ENCODE measurements around the gene CRADD. TPM values are rescaled to one million over a fixed set of nuclear protein-coding genes. Genes with fewer than 3 reads are reported as not detected.

Gene CRADD
- total and polyA plus RNA-seq, 10 donors = 5.5 to 58.7 (median 18.8) TPM

DNA sequence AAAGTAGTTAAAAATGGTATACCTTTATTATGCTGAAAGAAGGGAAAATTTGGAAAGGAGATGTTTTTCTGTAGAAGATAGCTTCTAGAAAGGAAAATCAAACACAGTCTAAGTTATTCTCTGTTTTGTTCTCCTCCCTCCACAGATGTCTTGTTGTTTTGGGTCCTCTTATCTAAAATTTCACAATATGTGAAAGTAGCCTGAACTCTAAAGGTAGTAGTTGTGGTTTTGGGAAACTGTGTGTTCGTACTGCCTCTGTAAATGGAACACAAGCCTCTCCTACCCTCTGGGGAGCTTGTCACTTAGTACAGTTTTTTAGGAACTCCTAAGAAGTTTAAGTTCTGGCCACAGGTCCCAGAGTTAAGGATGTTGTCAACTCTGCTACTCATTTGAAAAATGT is 112.6 kb downstream of the CRADD start:
- H3K9me3 ChIP-seq = no peaks in the 10 kb centered on the region
- H3K4me1 ChIP-seq = peaks cover 0 to 13% (median 8%) of the 10 kb centered on the region in 6 donors
- no peaks in the 10 kb centered on the region for H3K27me3 ChIP-seq (replicated peaks in 1 of 7)
- no peak overlapping the region for H3K27ac ChIP-seq
- no peak overlapping the region for H3K4me3 ChIP-seq
- 45 to 68% (median 54%) methylated on average over 1 of the region's 1 CpG for WGBS, 5 donors
- intact Hi-C loops (cut with DNase I; ENCODE audit: low total_unique reads) = no loop called here
- DNase-seq = no peak
- H3K36me3 ChIP-seq = no peaks in the 10 kb centered on the region
- TF ChIP-seq, protein P1, sequence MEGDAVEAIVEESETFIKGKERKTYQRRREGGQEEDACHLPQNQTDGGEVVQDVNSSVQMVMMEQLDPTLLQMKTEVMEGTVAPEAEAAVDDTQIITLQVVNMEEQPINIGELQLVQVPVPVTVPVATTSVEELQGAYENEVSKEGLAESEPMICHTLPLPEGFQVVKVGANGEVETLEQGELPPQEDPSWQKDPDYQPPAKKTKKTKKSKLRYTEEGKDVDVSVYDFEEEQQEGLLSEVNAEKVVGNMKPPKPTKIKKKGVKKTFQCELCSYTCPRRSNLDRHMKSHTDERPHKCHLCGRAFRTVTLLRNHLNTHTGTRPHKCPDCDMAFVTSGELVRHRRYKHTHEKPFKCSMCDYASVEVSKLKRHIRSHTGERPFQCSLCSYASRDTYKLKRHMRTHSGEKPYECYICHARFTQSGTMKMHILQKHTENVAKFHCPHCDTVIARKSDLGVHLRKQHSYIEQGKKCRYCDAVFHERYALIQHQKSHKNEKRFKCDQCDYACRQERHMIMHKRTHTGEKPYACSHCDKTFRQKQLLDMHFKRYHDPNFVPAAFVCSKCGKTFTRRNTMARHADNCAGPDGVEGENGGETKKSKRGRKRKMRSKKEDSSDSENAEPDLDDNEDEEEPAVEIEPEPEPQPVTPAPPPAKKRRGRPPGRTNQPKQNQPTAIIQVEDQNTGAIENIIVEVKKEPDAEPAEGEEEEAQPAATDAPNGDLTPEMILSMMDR (IDR thresholded peaks at IDR 0.05 in 8 of 11, conservative IDR thresholded peaks at IDR 0.05 in 3 of 11) = no peak
- no peak for TF ChIP-seq POLR2AphosphoS5 (IDR thresholded peaks at IDR 0.05)
- no peak for TF ChIP-seq POLR2A (IDR thresholded peaks at IDR 0.05)

DNA sequence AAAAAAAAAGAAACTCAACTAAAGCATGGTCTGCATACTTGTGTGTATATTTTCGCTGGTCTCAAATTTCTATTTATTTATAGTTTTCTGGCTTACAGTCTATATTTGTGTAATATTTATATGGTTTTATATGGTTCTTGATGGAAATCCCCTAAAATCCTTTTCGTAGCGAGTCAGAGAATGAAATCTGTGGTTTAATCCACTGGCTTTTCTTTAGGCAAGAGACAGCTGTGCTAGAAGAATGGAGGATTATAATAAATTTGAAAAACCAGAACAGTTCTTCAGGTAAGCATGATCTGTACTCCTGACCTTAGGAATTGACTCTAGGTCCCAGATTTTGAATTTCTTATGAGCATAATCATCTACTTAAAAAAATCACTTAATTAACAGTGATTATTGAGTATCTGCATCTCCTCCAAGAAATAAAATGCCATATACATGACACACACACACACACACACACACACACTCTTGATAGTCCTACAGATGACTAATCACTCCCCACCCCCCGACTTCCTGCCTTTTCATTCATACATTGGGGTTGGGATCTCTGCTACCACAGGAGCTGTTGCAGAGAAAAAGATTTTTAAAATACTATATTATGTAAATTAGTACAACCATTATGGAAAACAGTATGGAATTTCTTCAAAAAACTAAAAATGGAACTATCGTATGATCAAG is 113.4 kb downstream of the CRADD start:
- H3K4me3 ChIP-seq = no peak overlapping the region
- no peak overlapping the region for H3K27ac ChIP-seq
- intact Hi-C loops (cut with DNase I; ENCODE audit: low total_unique reads) = no loop called here
- H3K4me1 ChIP-seq = peaks cover 0 to 5% (median 3%) of the 10 kb centered on the region in 6 donors
- H3K27me3 ChIP-seq (replicated peaks in 1 of 7) = no peaks in the 10 kb centered on the region
- H3K36me3 ChIP-seq = no peaks in the 10 kb centered on the region
- H3K9me3 ChIP-seq = no peaks in the 10 kb centered on the region
- WGBS, 5 donors = 77 to 83% (median 80%) methylated on average over 5 of the region's 5 CpGs
- TF ChIP-seq POLR2A (IDR thresholded peaks at IDR 0.05) = no peak
- TF ChIP-seq POLR2AphosphoS5 (IDR thresholded peaks at IDR 0.05) = no peak
- TF ChIP-seq, protein P1 (IDR thresholded peaks at IDR 0.05 in 8 of 11, conservative IDR thresholded peaks at IDR 0.05 in 3 of 11) = no peak
- no peak for DNase-seq

DNA sequence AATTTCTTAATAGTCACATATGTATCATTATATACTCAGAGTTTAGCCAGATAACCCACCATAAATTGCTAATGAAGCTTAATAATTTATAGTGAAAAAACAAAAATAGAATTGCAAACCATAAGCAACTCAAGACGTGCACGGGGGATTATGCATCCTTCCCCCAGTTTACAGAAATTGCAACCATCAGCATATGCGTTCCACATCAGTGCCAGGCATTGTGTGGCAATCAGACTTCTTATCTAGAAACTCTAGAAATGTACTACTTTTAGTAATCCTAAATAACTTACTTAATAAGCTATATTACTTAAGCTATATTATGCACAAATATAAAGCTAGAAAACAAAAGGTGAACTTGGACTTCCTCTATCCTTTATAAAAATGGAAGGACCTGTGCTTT is 115.8 kb downstream of the CRADD start:
- TF ChIP-seq POLR2AphosphoS5 (IDR thresholded peaks at IDR 0.05) = no peak
- TF ChIP-seq, protein P1 (IDR thresholded peaks at IDR 0.05 in 8 of 11, conservative IDR thresholded peaks at IDR 0.05 in 3 of 11) = no peak
- no peak for TF ChIP-seq POLR2A (IDR thresholded peaks at IDR 0.05)
- Histone ChIP-seq H3K27me3 (replicated peaks in 1 of 7) (no peaks in the 10 kb centered on the region), H3K36me3 (no peaks in the 10 kb centered on the region), H3K4me3 (no peak overlapping the region), H3K4me1 (no peaks in the 10 kb centered on the region), H3K27ac (no peak overlapping the region), H3K9me3 (no peaks in the 10 kb centered on the region)
- intact Hi-C loops (cut with DNase I; ENCODE audit: low total_unique reads) = no loop called here
- 71 to 81% (median 76%) methylated on average over 3 of the region's 3 CpGs for WGBS, 5 donors
- no peak for DNase-seq

DNA sequence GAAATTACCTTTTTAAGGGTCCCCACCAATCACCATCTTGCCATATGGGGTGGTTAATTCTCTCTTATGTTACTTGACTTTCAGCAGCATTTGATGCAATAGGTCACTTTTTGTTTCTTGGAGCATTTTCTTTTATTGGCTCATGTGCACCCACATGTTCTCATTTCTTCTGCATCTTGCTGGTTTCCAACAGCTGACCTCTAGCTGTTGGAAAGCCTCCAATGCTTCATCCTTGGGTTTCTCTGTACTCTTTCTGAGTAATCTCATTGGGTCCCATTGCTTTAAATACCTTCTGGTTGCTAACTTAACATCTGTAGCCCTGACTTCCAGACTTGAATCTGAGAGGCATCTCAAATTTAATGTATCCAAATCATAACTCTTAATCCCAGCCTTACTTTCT is 116.8 kb downstream of the CRADD start:
- no peaks in the 10 kb centered on the region for H3K27me3 ChIP-seq (replicated peaks in 1 of 7)
- intact Hi-C loops (cut with DNase I; ENCODE audit: low total_unique reads) = no loop called here
- no peak for TF ChIP-seq POLR2A (IDR thresholded peaks at IDR 0.05)
- TF ChIP-seq POLR2AphosphoS5 (IDR thresholded peaks at IDR 0.05) = no peak
- TF ChIP-seq, protein P1 (IDR thresholded peaks at IDR 0.05 in 8 of 11, conservative IDR thresholded peaks at IDR 0.05 in 3 of 11) = no peak
- no peaks in the 10 kb centered on the region for H3K4me1 ChIP-seq
- no peaks in the 10 kb centered on the region for H3K36me3 ChIP-seq
- no peaks in the 10 kb centered on the region for H3K9me3 ChIP-seq
- DNase-seq = no peak
- H3K27ac ChIP-seq = no peak overlapping the region
- no peak overlapping the region for H3K4me3 ChIP-seq
